GM21529 (cell line): ENCODE measurements around the gene DLL4.

Experiments
- ATAC-seq: cut with Tn5 transposase; IDR thresholded peaks from one replicate; pipeline ENCODE4 v1.9.1; 2021; ENCODE audit not compliant: unreplicated experiment

DLL4 gene

DNA sequence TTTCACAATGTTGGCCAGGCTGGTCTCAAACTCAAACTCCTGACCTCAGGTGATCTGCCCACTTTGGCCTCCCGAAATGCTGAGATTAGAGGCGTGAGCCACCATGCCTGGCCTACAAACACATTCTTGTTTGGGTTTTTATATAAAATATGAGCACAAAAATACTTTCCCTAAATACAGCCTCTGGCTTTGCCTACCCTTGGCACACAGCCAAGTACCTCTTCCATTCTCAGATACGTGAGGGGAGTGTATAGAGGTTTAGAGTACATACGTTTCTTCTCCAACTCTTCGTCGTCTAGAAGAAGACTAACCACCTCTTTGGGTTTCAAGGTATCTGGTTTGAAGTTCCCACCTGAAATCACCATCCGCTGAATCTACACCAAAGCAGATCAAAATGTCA, 57.7 kb downstream of the DLL4 start:
- ATAC-seq: no peak

DNA sequence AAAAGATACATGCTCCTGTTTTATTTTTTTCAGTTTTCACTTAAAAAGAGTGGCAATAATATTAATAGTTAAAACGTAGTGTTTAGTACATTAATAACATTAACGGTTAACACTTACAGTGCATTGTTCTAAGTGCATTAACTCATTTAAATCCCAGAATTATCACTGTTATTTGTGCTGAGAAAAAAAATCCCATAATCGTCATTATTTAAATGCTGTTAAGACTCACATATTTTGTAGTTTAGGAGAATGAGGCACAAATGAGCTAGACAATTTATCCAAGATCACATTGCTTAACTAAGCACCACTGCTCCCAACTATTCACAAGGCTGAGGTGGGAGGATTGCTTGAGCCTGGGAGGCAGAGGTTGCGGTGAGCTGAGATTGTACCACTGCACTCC, 59.0 kb downstream of the DLL4 start:
- ATAC-seq: no peak
